ENCODE results near the gene RAN.
"Not testable (repeated sequence)": the region's sequence is repeated elsewhere in the genome, so short reads cannot be mapped to it uniquely, and the experiment has no call there.

RAN gene

GRCh38 chr12:130878193-130879185, 6.6 kb downstream of the RAN start:
- no peak for DNase-seq

- no peak for DNase-seq
These were observed 7.4 kb downstream of the RAN start for GRCh38 chr12:130879212-130879686.

GRCh38 chr12:130879781-130880389, 8.0 kb downstream of the RAN start:
- no peak for DNase-seq

- DNase-seq, result no peak
These were observed 8.6 kb downstream of the RAN start for GRCh38 chr12:130880411-130880885.

- DNase-seq, result no peak
These were observed 9.2 kb downstream of the RAN start for GRCh38 chr12:130881046-130881445.

- DNase-seq, result no peak
These were observed 9.7 kb downstream of the RAN start for GRCh38 chr12:130881548-130881947.

- not testable (repeated sequence) for DNase-seq
These were observed 15.3 kb downstream of the RAN start for GRCh38 chr12:130887190-130887589.

- no peak for DNase-seq
These were observed 32.2 kb downstream of the RAN start for GRCh38 chr12:130904064-130904463.

- not testable (repeated sequence) for DNase-seq
These were observed 33.1 kb downstream of the RAN start for GRCh38 chr12:130904936-130905455.

- no peak for DNase-seq
These were observed 37.2 kb downstream of the RAN start for GRCh38 chr12:130909111-130909510.

- DNase-seq, result no peak
These were observed 39.3 kb downstream of the RAN start for GRCh38 chr12:130911193-130911592.

- DNase-seq, result no peak
These were observed 40.1 kb downstream of the RAN start for GRCh38 chr12:130911933-130912332.

- DNase-seq, result no peak
These were observed 44.5 kb downstream of the RAN start for GRCh38 chr12:130916241-130916911.

- DNase-seq, result no peak
These were observed 45.7 kb downstream of the RAN start for GRCh38 chr12:130917607-130918006.

GRCh38 chr12:130919086-130919485, 47.2 kb downstream of the RAN start:
- DNase-seq, result no peak

GRCh38 chr12:130920119-130920703, 48.3 kb downstream of the RAN start:
- DNase-seq, result no peak

GRCh38 chr12:130920723-130921381, 49.0 kb downstream of the RAN start:
- DNase-seq, result no peak

- DNase-seq, result no peak
These were observed 50.7 kb downstream of the RAN start for GRCh38 chr12:130922511-130922953.

- no peak for DNase-seq
These were observed 53.2 kb downstream of the RAN start for GRCh38 chr12:130924966-130925665.

- DNase-seq, result no peak
These were observed 53.8 kb downstream of the RAN start for GRCh38 chr12:130925666-130926015.
